ENCODE data around the gene HERC2. TPM values are rescaled to one million over a fixed set of nuclear protein-coding genes. Genes with fewer than 3 reads are reported as not detected.

The HERC2 gene
- total RNA-seq, 3 donors from 2014 or later = 61.2 to 109 (median 73.9) TPM

- DNase-seq = no peak
- intact Hi-C loops (cut with DNase I, micrococcal nuclease) = no loop called here
- no peak for TF ChIP-seq CTCF (IDR thresholded peaks at IDR 0.05)
- Histone ChIP-seq H3K9me3 (no peaks in the 10 kb centered on the region), H3K36me3 (ENCODE audit: low read depth) (no peaks in the 10 kb centered on the region), H3K4me3 (no peak overlapping the region), H3K4me1 (ENCODE audit: low read depth) (no peaks in the 10 kb centered on the region)
- ATAC-seq = no peak
Observed at GRCh38 chr15:28190391-28191174, 131.4 kb downstream of the HERC2 start.

GRCh38 chr15:28185148-28185895, 136.7 kb downstream of the HERC2 start:
- DNase-seq (no peak), ATAC-seq (no peak)
- no peak for TF ChIP-seq CTCF (IDR thresholded peaks at IDR 0.05)
- Histone ChIP-seq H3K4me3 (no peak overlapping the region), H3K4me1 (ENCODE audit: low read depth) (peaks cover 4% of the 10 kb centered on the region), H3K36me3 (ENCODE audit: low read depth) (no peaks in the 10 kb centered on the region), H3K9me3 (no peaks in the 10 kb centered on the region)
- intact Hi-C loops (cut with DNase I, micrococcal nuclease) = no loop called here

GRCh38 chr15:28184166-28184565, 137.8 kb downstream of the HERC2 start:
- DNase-seq (no peak), ATAC-seq (no peak)
- Histone ChIP-seq H3K4me3 (no peak overlapping the region), H3K9me3 (no peaks in the 10 kb centered on the region), H3K4me1 (ENCODE audit: low read depth) (peaks cover 4% of the 10 kb centered on the region), H3K36me3 (ENCODE audit: low read depth) (no peaks in the 10 kb centered on the region)
- intact Hi-C loops (cut with DNase I, micrococcal nuclease) = no loop called here
- TF ChIP-seq CTCF (IDR thresholded peaks at IDR 0.05) = no peak

- ATAC-seq (no peak), DNase-seq (no peak)
- intact Hi-C loops (cut with DNase I, micrococcal nuclease) = no loop called here
- H3K9me3 ChIP-seq = no peaks in the 10 kb centered on the region
- no peak for TF ChIP-seq CTCF (IDR thresholded peaks at IDR 0.05)
- H3K4me3 ChIP-seq = no peak overlapping the region
- no peaks in the 10 kb centered on the region for H3K36me3 ChIP-seq (ENCODE audit: low read depth)
- peaks cover 4% of the 10 kb centered on the region for H3K4me1 ChIP-seq (ENCODE audit: low read depth)
Observed at GRCh38 chr15:28182731-28183130, 139.2 kb downstream of the HERC2 start.

- peak; percentile 66 to 76 (median 72) for DNase-seq
- H3K4me1 ChIP-seq (ENCODE audit: low read depth) = peaks cover 4% of the 10 kb centered on the region
- H3K9me3 ChIP-seq = no peaks in the 10 kb centered on the region
- ATAC-seq = peak; percentile 95
- TF ChIP-seq CTCF (IDR thresholded peaks at IDR 0.05) = no peak
- intact Hi-C loops (cut with DNase I, micrococcal nuclease) = no loop called here
- peaks cover under 1% of the 10 kb centered on the region for H3K36me3 ChIP-seq (ENCODE audit: low read depth)
- no peak overlapping the region for H3K4me3 ChIP-seq
Observed at GRCh38 chr15:28182216-28182615, 139.8 kb downstream of the HERC2 start.

Data from mucosa of descending colon (tissue), 3 donors.